Cardiac fibroblast (primary cell): Measurements from ENCODE around the gene CTNS.

Source experiments
- DNase-seq, 2 donors: peaks; one replicate each; pipeline versions ENCODE4 v3.0.0 to v3.0.0-alpha.2; 2010; ENCODE audit warnings: low read depth in 2 of 2
- H3K4me3 ChIP-seq, 2 donors: replicated peaks in 1 of 2; 1 replicate in 1 of 2; 2 replicates in 1 of 2; pipeline ENCODE4 v1.5.1; 2011; ENCODE audit warnings: low read depth in 2 of 2, low read length in 2 of 2, mild to moderate bottlenecking in 2 of 2, moderate library complexity in 1 of 2
- CTCF ChIP-seq: IDR thresholded peaks from one replicate; pipeline ENCODE4 v1.5.1; 2011; ENCODE audit warnings: low read depth, mild to moderate bottlenecking, low read length, inconsistent platforms

Gene CTNS

GRCh38 chr17:3665834-3666233 lies 29.3 kb downstream of the CTNS start:
- H3K4me3 ChIP-seq: peak overlapping the region in 1 of 2 donors; percentile 95
- no peak for DNase-seq
- TF ChIP-seq CTCF: no peak

DNA sequence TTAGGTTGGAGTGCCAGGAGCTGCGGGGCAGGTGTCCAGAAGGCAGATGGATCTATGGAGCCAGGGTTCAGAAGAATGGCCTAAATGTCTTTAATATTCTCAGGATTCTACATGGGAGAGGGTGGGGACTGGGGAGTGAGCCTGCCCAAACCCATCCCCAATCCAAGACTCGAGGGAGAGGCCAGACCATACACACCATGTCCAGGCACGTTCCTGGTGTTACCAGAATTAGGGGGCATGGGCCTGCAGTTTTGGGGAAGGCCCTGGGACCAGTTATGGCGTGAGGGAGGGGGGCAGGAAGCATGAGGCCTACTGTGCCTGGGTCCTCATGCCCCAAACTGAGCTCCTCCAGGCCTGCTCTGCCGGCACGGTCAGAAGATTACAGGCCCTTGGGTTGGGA lies 30.0 kb downstream of the CTNS start:
- no peak for DNase-seq
- H3K4me3 ChIP-seq: peak overlapping the region; percentile 24 to 95
- TF ChIP-seq CTCF: no peak

- H3K4me3 ChIP-seq: peak overlapping the region; percentile 95
- no peak for TF ChIP-seq CTCF
- peak; percentile 93 to 97 for DNase-seq
These were observed 31.1 kb downstream of the CTNS start for GRCh38 chr17:3667366-3668278.

DNA sequence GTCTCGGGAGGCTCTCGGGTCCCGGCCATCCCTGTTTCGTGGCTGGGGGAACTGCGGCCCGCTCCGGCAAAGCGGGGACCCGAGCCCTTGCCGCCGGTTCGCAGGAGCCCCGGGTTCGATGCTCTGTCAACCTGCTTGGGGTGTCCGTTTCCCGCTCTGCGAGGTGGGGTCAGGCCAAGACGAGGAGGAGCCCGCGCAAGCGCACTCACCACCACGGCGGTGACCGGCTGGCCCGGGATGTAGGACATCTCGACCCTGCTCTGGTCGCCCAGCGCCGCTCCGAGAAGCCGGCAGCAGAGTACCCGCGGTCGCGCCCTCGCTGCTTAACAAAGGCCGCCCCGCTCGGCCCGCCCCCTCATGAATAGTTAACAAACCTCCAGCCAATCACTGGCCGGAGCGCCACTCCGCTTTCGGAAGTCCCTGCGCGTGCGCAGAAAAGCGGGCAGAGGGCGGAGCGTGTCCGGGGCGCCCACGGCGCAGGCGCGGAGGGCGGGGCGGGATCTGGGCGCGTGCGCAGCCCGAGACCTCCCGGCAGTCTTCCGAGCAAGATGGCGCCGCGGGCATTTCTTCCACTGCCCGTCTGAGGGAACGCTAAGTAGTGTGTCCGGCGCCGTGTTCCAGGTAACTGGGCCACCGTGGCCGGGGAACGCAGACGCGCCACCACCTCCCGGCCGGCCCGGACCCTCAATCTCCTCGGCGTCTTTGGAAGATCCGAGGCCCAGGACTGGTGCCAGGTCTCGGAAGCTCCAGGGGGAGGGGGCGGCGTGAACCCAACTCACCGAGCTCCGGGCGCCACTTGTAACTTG lies 31.9 kb downstream of the CTNS start, which contains the start of the genes EMC6 and TAX1BP3:
EMC6 (plus strand) TSS at position 534 of the 806 bp plus-strand sequence. CDS start 335 bp downstream, outside the sequence.
TAX1BP3 (minus strand) TSS at position 300 of the 806 bp plus-strand sequence; CDS start at position 248, 52 bp downstream.
- peak within 1 kb of the TSS; percentile 97 to 98 for H3K4me3 ChIP-seq
- no peak for TF ChIP-seq CTCF
- DNase-seq: peak; percentile 98 to 99

DNA sequence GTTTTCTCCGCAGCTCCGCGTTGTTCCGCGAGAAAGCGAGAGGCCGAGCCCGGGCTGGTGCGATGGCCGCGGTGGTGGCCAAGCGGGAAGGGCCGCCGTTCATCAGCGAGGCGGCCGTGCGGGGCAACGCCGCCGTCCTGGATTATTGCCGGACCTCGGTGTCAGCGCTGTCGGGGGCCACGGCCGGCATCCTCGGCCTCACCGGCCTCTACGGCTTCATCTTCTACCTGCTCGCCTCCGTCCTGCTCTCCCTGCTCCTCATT lies 32.5 kb downstream of the CTNS start:
- TF ChIP-seq CTCF: no peak
- H3K4me3 ChIP-seq: peak overlapping the region; percentile 97 to 98
- DNase-seq: no peak

- H3K4me3 ChIP-seq: peak overlapping the region; percentile 97 to 98
- DNase-seq: peak in 1 of 2 donors; percentile 5
- no peak for TF ChIP-seq CTCF
These were observed 33.0 kb downstream of the CTNS start for GRCh38 chr17:3669548-3669947.
